HS-27A (cell line): ENCODE data around the gene TSNAXIP1.
A peak's percentile ranks its signal among the peaks of the same experiment; 100 is the strongest.
"Not testable (repeated sequence)": the region's sequence is repeated elsewhere in the genome, so short reads cannot be mapped to it uniquely, and the experiment has no call there.

Experiments
- DNase-seq: peaks from one replicate; pipeline ENCODE4 v3.0.0-alpha.2; 2012; ENCODE audit warnings: low read depth, missing footprints

TSNAXIP1 gene

GRCh38 chr16:67837190-67837589, 30.5 kb downstream of the TSNAXIP1 start:
- not testable (repeated sequence) for DNase-seq

DNA sequence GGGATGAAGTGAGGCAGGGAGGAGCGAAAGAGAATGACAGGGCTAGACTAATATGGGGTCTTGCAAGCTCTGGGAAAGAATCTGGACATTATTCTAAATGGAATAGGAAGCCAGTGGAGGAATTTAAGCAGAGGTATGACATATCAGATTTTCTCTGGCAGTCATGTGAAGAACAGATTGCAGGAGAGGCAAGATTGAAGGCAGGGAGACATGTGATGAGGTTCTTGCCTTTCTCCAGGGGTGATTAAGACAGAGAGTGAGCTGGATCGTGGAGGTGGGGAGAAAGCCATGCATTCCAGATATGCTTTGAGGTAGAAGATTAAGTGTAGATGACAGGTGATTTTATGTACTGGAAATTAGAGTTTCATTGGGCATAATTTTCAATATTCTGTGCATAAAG, 31.1 kb downstream of the TSNAXIP1 start:
- DNase-seq, result no peak

DNA sequence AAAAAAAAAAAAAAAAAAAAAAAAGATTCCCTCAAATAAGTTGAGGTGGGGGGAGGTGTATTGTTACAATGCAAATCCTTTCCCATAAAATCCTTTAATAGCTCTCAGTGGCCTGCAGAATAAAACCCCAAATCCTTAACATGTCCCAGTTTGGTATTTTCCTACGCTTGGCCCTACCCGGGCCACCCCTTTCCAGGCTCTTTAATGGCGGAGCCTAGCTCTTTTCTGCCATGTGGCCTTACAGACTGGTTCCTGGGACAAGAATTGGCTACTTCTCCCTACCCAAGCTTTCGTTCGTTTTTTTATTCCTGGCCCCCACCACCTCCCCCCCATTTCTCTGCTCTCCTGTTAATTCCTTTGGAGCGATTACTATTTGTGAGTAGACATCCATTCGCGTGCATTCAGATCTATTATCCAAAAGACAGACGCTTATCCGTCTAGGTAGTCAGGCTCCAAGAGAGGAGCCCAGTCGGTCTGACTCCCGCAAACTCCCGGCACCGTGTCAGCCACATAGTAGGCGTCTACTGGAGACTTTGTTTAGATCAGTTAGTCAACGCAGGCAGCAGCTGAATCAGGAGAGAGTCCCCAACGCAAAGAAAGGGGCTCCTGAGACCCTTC, 34.6 kb downstream of the TSNAXIP1 start:
- no peak for DNase-seq

DNA sequence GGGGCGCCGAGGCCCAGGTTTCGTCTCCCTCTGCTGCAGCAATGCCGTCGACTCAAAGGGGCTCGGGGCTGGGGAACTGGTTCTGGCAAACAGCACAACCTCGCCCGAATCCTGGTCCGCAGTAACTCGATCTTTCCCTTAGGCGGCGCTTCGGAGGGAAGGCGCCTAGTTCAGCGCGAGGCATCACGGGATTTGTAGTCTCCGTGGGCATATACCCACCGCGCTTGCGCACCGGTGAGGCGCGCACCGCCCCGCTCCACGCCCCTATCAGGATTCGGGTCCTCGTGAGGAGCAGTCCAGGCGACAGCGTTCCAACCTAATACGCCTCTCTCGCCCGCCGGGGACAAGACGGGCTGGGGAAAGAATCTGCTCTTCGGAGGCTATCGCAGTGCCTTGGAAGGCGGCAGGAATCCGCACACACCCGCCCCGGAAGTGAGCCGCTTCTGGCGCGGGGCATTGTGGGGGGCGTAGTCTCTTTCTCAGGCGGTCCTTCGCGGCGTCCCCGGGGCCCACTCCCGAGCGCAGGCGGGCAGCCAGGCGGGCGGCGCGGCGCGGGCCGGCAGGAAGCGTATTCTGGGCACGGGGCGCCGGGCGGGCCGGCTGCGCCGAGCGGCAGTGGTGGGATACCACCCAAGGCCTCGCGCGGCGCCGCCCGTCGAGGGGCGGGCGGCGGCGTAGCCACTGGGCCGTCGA, 35.3 kb downstream of the TSNAXIP1 start, which contains the start of gene THAP11:
Gene THAP11 (plus strand): TSS at position 505 of the 693 bp plus-strand sequence. CDS start 235 bp downstream, outside the sequence.
- peak; percentile 94 for DNase-seq

DNA sequence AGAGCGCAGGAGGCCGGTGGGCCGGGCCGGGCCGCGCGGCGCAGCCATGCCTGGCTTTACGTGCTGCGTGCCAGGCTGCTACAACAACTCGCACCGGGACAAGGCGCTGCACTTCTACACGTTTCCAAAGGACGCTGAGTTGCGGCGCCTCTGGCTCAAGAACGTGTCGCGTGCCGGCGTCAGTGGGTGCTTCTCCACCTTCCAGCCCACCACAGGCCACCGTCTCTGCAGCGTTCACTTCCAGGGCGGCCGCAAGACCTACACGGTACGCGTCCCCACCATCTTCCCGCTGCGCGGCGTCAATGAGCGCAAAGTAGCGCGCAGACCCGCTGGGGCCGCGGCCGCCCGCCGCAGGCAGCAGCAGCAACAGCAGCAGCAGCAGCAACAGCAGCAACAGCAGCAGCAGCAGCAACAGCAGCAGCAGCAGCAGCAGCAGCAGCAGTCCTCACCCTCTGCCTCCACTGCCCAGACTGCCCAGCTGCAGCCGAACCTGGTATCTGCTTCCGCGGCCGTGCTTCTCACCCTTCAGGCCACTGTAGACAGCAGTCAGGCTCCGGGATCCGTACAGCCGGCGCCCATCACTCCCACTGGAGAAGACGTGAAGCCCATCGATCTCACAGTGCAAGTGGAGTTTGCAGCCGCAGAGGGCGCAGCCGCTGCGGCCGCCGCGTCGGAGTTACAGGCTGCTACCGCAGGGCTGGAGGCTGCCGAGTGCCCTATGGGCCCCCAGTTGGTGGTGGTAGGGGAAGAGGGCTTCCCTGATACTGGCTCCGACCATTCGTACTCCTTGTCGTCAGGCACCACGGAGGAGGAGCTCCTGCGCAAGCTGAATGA, 36.0 kb downstream of the TSNAXIP1 start:
- DNase-seq, result no peak

- DNase-seq, result no peak
Measured at GRCh38 chr16:67843343-67843765, 36.7 kb downstream of the TSNAXIP1 start.

DNA sequence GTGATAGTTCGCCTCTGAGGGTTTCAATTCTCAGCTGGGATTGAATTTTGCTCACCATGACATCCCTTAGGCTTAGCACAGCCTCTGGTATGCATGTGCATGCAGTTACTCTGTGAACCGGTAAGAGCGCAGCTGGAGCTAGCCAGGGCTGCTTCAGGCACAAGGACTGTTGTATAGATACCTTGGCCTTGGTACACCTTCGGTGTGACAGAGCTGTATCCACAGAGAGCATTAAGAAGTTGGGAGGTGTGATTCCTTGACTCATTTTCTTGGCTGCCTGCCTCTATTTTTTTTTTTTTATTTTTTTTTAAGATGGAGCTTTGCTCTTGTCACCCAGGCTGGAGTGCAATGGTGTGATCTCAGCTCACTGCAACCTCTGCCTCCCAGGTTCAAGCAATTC, 37.8 kb downstream of the TSNAXIP1 start:
- no peak for DNase-seq

DNA sequence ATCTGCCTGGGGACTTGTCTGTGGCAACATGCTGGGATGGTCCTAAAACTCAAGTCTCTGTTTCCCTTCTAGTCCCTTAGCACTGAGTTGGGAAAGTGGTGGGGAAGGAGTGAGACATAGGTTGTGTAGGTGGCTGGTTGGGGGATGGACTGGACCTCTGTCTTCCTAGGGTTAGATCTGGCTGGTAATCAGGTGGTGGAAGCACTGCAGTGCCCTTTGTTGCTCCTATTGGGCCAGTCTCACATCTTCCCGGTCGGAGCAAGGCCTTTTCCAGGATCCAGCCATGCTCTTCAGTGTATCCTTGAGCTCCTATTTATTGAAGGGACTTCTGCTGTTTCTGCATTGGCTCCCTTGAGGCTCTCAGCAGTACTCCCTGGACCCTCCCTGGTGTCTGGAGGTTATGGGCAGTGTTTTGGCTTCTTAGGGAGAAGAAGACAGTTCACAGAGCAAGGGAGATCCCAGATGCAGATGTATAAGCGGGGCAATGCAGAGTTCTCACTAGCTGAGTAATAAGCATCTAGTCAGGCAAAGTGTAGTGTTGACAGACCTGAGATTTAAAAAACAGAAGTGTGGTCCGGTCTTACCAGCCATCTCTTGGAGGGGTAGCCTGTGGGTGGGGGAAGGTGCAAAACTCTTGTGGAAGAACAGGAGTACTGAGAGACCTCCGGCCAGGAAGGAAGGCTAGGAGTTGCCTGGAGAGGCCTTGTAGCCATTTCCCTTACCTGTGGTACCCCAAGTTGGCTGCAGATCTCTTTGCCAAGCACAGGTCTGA, 38.8 kb downstream of the TSNAXIP1 start:
- DNase-seq, result no peak

GRCh38 chr16:67846063-67846319, 39.3 kb downstream of the TSNAXIP1 start:
- DNase-seq, result no peak

DNA sequence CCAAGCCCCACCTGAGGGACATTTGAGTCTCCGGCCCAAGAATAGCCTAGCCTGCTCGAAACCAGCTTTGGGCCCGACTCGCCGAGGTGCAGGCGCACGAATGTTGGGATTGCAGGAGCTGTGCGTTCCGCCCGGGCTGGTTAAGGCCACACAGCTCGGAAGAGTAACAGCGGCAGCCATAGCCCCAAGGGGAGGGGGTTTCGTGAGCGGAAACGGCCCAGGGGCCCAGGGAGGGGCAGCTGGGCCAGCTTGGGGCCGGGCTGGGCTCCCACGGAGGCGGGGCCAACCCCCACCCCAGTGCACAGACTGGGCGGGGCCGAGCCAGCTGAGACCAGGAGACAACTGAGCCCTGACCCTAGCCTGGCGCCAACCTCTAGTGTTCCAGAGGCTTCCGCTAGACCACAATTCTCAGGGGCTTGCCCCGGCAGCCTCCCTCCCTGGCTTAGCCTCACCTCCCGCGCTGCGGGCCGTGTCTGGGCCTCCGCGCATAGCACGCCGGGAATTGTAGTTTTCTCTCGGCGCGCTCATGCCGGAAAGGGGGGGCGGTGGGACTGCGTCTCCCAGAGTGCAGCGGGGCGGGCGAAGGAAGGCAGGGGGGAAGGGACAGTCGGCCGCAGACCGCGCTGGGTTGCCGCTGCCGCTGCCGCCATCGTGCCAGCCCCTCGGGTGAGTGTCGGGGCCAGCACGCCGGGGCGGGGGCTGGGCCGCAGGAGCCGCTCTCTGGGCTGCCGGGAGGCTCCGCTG, 39.8 kb downstream of the TSNAXIP1 start, which contains the start of gene NUTF2:
Gene NUTF2 (plus strand): TSS at position 614 of the 744 bp plus-strand sequence. CDS start 18,198 bp downstream, outside the sequence.
- DNase-seq, result no peak

GRCh38 chr16:67847064-67847861, 40.6 kb downstream of the TSNAXIP1 start, which contains the start of gene CENPT:
Gene CENPT (minus strand): TSS chr16:67847693. CDS start chr16:67833859, 13,834 bp downstream.
- no peak for DNase-seq

DNA sequence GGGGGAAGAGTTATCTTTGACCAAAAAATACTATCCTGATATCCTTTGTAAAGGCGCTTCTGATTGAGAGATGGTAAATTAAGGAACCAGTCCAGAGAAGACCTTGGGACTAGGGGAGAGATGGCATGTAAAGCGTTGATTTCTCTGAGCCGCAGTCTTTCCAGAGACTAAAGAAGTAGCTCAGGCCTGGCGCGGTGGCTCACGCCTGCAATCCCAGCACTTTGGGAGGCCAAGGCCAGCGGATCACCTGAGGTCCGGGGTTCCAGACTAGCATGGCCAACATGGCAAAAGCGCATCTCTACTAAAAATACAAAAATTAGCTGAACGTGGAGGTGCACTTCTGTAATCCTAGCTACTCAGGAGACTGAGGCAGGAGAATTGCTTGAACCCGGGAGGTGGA, 41.4 kb downstream of the TSNAXIP1 start:
- no peak for DNase-seq

DNA sequence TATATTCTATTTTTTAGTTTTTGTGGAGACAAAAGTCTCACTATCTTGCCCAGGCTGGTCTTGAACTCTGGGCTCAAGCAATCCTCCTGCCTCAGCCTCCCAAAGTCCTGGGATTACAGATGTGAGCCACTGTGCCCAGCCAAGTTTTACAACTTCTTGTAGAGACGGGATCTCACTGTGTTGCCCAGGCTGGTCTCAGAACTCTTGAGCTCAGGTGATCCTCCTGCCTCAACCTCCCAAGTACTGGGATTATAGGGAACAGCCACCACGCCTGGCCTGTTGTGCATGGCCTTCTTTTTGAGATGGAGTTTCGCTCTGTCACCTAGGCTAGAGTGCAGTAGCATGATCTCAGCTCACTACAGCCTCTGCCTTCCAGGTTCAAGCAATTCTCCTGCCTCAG, 47.0 kb downstream of the TSNAXIP1 start:
- no peak for DNase-seq

GRCh38 chr16:67855789-67856188, 49.1 kb downstream of the TSNAXIP1 start:
- DNase-seq, result no peak

- DNase-seq, result no peak
Measured at GRCh38 chr16:67856927-67857546, 50.3 kb downstream of the TSNAXIP1 start.

GRCh38 chr16:67857547-67858233, 51.0 kb downstream of the TSNAXIP1 start:
- DNase-seq, result no peak

DNA sequence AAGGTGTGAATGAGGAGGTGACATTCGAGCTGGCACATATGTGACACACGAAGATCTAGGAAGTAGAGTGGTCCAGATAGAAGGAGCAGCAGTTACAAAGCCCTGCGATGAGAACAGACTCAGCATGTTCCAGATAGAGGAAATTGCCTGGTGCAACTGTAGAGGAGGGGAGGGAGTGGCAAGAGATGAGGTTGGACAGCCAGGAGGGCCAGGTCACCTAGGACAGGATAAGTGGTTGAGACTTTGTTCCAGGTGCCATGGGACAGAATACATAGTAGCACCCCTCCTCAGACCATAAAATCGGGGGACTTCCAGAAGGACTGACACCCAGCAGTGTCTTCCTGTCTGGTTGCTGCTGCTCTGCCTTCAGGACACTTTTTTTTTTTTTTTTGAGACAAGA, 51.8 kb downstream of the TSNAXIP1 start:
- no peak for DNase-seq

- DNase-seq, result no peak
Measured at GRCh38 chr16:67860589-67861398, 54.1 kb downstream of the TSNAXIP1 start.

DNA sequence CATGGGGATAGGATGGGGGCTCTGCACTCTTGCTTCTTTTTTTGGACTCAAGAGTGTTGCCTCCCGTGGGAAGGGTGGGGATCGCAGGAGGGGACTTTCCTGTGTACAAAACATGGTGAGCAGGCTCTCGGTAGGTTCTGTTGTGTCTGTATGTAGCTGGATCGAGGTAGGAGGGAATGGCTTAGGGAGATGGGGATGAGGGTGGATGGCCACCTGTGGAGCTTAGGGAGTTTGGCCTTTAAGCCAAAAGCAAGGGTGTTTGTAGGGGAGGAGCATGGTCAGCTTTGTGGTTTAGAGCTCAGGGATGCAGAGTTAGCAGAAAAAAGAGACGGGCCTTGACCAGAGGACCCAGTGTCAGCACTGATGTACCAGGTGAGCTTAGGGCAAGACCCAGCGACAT, 55.2 kb downstream of the TSNAXIP1 start:
- no peak for DNase-seq
